Stimulated activated CD4-positive, alpha-beta T cell treated with anti-CD3 and anti-CD28 coated beads, Interleukin-1b, Interleukin-23, amount 100 ng/mL, for 4 hours (primary cell): ENCODE data around the gene ECSIT.
"Not testable (repeated sequence)": the region's sequence is repeated elsewhere in the genome, so short reads cannot be mapped to it uniquely, and the experiment has no call there.

Source experiments
- DNase-seq, 2 donors: peaks; one replicate each; pipeline ENCODE4 v3.0.0-alpha.2; 2020; ENCODE audit warnings: low read depth in 2 of 2

ECSIT gene, protein sequence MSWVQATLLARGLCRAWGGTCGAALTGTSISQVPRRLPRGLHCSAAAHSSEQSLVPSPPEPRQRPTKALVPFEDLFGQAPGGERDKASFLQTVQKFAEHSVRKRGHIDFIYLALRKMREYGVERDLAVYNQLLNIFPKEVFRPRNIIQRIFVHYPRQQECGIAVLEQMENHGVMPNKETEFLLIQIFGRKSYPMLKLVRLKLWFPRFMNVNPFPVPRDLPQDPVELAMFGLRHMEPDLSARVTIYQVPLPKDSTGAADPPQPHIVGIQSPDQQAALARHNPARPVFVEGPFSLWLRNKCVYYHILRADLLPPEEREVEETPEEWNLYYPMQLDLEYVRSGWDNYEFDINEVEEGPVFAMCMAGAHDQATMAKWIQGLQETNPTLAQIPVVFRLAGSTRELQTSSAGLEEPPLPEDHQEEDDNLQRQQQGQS

DNA sequence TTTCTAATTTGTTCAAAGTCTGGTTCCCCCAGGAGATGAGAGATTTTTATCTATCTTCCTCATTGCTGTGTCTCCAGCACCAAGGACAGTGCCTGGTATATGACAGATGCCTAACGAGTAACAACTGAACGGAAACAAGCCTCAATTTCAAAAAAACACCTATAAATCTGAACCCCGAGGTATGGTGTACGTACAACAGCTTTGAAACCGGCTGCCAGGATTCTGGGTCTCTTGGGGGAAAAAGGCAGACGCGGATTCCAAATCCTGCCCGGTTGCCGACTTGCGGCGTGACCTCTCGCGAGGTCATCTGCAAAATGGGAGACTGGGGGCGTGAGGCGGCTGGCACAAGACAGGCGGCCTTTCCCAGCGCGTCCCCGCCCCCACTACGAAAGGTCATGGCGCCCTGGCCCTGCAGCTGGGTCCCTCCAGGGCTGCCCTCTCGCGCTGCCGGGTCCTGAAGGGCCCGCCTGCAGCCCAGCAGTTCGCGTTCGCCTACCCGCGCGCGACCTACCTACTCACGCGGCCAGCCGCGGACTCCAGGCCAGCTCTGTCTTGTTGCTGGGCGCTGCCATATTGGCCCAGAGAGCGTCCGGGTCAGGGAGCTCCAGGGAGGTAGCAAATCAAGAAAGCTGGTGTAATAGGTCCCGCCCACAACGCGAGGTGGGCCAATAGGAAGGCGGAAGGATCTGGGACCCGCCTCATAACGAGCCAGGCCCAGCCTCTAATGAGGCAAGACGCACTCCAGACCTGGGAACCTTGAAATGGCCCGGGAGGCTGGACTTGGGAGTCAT, at the start of gene ECSIT:
Gene ECSIT, minus strand, starts transcription at position 584 of the 791 bp plus-strand sequence. CDS start 9,964 bp downstream, outside the sequence.
- peak; percentile 81 to 86 for DNase-seq

DNA sequence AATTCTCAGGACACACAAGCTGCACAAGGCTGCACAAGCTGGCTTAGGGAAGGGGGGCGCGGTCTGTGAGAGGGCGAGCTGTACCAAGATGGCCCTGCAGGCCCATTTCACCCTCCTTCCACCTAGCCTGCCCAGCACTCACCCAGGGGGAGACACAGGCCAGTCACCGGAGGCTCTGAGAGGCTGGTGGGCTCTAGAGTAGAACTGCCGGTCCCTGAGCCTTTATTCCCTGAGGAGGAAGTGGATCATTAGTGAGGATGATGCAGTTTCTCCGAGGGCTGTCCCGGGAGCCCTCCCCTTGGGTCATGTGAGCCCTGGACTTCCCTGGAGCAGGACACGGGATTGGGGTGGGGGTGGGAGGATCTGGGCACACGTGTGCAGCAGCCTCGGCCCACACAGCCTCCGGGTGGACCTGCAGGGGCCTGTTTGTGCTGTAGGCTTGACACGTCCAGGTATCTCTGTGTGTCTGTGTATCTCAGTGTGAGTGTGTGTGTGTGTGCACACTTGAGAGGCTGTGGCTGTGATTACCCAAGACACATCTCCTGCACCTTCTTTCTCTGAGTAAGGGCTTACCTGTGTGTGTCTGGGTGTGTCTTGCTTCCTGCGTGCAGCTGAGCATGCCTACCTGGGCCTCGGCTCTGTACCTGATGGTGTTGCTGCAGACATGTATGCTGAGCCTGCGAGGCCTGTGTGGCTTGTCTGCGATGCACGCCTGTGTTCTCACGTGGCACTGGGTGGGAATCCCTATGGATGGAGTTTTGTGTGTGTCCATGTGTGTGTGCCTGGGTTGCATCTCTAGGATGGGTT, 48.7 kb upstream of the ECSIT start, which contains the start of gene ACP5:
Gene ACP5, minus strand, starts transcription at position 195 of the 807 bp plus-strand sequence. CDS start 328 bp downstream, outside the sequence.
- no peak for DNase-seq

DNA sequence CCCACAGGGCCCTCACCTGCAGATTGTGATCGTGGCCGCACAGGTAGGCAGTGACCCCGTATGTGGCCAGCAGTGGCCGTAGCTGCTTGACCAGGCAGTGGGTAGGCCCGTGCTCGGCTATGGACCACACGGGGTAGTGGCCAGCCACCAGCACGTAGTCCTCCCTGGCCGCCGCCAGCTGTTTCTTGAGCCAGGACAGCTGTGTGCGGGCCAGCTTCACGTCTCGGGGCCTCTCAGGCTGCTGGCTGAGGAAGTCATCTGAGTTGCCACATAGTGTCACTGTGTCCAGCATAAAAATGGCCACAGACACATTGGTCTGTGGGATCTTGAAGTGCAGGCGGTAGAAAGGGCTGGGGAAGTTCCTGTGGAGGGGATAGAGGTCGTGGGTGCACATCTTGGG, 47.3 kb upstream of the ECSIT start:
- no peak for DNase-seq

DNA sequence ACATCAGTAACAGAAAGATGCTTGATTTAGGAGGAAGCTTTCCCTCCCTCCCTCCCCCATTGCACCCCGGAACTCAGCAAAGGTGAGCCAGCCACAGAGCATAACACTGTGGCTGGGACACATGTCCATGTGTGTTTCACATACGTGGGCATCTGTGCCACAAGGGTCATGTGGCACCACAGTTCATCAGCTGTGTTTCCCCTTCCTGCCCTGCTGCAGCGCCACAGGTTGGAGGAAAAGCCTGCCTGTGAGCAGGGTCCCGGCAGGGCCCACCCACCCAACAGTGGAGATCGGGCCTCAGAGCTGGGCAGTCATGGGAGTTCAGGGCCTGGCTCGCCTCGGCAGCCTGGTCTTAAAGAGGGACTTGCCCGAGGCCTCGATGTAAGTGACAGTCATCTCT, 45.8 kb upstream of the ECSIT start:
- no peak for DNase-seq

DNA sequence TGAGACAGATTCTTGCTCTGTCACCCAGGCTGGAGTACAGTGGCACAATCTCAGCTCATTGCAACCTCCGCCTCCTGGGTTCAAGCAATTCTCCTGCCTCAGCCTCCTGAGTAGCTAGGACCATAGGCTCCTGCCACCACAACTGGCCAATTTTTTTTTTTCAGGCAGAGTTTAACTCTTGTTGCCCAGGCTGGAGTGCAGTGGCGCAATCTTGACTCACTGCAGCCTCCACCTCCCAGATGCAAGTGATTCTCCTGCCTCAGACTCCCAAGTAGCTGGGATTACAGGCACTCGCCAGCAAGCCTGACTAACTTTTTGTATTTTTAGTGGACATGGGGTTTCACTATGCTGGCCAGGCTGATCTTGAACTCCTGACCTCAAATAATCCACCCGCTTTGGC, 44.8 kb upstream of the ECSIT start:
- not testable (repeated sequence) for DNase-seq

DNA sequence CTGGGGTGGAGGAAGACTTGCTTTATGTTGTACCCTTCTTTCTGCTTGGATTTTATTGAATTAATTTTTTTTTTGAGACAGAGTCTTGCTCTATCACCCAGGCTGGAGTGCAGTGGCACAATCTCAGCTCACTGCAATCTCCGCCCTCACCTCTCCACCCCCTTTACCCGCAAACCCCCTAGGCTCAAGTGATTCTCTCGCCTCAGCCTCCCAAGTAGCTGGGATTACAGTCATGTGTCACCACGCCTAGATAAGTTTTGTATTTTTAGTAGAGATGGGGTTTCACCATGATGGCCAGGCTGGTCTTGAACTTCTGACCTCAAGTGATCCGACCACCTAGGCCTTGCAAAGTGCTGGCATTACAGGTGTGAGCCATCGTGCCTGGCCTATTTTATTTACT, 44.4 kb upstream of the ECSIT start:
- DNase-seq, result not testable (repeated sequence)

DNA sequence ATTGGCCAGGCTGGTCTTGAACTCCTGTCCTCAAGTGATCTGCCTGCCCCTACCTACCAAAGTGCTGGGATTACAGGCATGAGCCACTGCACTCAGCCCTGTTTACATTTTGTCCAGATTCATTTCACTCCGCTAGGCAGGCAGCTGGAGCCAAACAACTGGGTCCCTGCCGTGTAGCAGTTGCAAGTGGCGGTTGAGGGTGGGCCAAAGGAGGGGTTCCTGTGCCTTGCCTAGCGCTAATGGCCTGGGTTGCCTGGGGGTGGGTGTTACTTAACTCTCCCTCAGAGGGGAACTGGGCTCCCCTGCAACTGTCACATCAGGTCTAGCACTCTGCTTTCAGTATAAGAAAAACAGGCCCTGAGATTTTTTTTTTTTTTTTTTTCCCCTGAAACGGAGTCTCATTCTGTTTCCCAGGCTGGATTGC, 41.1 kb upstream of the ECSIT start:
- DNase-seq, result no peak

DNA sequence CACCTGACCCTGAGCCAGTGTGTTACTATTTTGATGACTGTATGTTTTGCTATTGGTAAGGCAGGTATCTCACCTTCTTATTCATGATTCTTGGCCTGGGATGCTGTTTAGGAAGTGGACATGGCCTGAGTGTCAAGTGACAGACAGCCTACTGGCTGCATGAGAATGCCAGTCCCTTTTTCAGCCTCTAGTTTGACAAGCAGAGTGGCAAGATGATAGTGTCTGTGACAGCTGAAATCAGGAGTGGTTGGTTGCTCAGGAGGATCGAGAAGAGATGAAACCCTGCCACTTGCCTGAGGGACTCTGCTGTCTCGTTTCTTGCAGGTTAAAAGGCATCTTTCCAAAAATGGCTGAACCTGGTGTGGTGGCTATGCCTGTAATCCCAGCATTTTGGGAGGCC, 37.2 kb upstream of the ECSIT start:
- no peak for DNase-seq

DNA sequence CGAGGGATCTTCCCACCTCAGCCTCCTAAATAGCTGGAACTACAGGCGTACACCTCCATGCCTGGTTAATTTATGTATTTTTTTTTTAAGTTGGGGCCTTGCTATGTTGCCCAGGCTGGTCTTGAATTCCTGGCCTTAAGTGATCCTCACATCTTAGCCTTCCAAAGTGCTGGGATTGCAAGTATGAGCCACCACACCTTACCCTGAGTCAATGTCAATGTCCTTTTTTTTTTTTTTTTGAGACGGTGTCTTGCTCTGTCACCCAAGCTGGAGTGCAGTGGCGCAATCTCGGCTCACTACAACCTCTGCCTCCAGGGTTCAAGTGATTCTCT, 36.7 kb upstream of the ECSIT start:
- DNase-seq, result not testable (repeated sequence)

DNA sequence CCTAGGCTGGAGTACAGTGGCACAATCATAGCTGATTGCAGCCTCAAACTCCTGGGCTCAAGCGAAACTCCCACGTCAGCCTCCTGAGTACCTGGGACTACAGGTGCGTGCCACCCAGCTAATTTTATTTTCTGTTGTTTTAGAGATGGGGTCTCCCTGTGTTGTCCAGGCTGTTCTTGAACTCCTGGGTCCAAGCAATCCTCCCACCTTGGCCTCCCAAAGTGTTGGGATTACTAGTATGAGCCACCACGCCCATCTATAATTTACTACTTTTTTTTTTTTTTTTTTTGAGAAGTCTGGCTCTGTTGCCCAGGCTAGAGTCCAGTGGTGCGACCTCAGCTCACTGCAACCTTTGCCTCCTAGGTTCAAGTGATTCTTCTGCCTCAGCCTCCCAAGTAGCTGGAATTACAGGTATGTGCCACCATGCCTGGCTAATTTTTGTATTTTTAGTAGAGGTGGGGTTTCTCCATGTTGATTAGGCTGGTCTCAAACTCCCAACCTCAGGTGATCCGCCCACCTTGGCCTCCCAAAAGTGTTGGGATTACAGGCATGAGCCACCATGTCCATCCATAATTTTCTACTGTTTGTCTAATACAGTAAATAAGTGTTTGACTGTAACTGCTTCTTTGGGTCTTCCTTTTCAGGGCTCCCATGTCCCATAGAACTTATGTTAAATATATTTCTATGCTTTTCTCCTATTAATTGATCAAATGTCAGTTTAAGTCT, 35.3 kb upstream of the ECSIT start:
- DNase-seq, result not testable (repeated sequence)

DNA sequence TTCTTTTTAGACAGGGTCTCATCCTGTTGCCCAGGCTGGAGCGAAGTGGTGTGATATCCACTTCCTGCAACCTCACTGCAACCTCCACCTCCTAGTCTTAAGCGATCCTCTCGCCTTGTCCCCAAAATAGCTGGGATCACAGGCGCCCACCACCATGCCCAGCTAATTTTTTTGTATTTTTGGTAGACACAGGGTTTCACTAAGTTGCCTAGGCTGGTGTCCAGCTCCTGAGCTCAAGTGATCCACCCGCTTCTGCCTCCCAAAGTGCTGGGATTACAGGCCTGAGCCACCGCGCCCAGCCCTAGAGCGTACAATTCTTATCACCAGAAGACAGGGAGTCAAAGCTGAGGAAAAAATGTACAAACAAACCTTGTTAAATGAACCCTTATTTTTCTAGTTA, 34.6 kb upstream of the ECSIT start:
- no peak for DNase-seq

DNA sequence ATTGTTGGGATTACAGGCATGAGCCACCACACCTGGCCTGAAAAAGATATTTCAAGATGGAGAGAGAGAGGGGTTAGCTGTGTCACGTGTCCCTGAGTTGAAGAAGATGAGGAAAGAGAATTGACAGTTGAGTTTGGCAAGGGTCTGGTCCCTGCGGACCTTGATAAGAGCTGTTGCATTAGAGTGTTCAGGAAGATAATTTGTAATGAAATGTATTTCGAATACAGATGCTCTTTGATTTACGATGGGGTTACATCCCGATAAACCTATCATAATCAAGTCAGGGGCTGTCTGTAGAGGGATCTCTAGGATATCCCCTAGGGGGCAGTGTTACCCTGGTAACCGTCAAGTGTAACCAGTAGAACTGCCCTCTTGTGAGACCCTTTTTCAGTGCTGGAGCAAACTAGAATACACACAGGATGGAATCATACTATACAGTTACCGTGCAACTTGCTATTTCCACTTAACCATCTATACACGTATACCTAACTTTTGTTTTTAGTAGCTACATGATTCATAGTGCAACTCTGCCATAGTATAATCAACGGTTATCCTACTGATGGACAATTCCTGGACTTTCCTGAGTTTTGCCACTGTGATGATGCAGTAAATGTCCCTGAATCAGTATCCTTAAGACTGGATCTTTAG, 31.6 kb upstream of the ECSIT start:
- DNase-seq, result peak in 1 of 2 donors; percentile 48

DNA sequence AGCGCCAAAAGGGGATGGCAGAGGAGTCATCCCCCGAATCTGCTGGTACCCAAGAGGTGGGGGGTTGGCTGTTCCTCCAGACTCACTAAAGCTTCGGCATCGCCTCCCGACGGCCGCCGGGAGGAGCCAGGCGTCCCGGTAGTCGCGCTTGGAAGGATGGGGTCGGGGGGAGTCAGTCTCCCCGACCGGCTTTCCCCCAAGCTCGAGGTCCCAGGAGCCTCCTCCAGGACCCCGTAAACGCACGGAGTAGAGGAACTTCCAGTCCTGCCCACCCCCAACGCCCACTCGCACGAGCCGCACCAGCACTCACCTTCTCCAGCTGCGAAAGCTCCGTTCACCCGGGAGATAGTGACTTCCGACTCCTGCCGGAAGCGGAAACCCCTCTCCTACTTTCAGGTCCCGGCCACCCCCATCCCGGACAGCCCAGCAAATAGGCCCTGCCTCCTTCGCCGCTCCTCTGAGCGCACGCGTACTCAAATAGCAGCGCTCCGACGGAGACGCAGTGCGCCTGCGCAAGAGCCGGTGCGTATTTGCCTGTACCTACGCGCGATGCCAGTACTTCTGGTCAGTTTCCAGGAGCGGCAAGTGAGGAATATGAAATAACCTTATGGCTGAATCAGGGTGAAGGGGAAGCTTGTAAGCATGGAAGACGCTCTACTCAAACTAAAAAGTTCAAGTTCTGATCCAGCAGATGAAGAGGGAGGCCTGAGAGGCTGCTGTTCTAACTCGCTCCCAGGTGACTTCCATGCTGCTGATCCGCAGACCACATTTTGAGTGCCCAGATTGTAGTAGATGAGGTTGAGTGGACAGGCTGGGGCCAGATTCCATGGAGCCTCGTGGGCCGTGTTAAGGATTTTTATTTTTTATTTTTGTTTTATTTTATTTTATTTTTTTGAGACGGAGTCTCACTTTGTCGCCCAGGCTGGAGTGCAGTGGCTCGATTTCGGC, 30.2 kb upstream of the ECSIT start, which contains the start of gene ELOF1:
Gene ELOF1, minus strand, starts transcription at position 350 of the 948 bp plus-strand sequence. CDS start 4,883 bp downstream, outside the sequence.
- DNase-seq, result peak; percentile 94

DNA sequence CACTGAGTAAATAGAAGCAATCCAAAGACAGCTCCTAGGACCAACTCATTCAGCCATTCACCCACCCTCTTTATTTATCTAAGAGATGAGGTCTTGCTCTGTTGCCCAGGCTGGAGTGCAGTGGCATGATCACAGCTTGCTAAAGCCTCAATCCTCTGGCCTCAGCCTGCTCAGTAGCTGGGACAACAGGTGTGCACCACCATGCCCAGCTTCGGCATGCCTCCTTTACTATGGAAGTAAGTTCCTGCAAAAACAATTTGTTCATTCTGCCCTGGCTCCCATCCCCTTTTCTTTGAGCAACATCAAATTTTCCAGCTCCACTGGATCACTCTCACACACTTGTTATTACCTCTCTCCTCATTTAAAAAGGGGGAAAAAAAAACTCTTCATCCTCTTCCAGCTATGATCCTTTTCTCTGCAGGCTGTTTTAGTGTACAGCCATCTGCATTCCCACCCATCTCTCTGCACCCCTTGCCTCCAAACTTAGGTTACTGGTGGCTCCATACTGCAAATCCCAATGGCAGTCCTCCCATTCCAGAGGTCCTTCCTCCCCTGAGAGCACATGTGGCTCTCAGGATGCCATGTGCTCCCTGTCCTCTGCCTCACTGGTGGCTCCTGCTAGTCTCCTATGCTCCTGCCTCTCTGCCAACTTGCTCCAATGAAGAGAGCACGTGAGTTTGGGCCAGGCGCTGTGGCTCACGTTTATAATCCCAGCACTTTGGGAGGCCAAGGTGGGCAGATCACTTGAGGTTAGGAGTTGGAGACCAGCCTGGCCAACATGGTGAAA, 27.9 kb upstream of the ECSIT start:
- DNase-seq, result no peak

DNA sequence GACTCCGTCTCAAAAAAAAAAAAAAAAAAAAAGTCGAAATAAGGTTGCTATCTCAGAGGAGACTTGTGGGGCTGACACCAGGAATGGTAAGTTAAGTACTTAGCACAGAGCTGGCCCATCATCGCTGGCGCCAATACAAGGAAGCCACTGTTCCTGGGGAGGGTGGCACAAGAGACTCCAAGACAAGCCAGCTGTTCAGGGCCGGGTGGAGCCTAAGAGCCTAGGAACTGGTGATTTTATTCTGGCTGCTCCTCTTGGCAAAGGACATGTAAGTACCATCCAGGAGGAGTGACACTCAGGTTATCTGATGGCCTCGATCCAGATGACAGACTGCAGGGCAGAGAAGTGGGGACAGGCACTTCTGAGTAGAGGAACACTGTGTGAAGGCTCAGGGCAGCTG, 26.3 kb upstream of the ECSIT start:
- no peak for DNase-seq

DNA sequence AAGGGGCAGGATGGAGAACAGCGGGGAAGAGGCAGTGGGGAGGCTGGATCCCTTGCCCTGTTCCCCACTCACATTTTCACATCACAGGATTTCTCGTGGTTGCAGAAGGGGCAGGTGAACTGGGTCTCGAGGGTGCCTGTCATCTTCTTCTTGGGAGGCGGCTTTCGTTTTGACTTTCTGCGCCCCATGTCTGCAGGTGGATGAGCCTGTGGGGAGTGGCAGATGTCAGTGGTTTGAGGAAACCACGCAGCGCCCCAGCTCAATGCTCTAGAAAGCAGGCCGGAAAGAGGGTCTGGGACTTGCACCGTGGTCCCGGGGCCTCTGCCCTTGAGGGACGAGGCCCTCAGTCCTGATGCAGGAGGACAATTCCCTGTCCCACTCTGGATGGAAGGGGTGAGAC, 25.2 kb upstream of the ECSIT start:
- no peak for DNase-seq

DNA sequence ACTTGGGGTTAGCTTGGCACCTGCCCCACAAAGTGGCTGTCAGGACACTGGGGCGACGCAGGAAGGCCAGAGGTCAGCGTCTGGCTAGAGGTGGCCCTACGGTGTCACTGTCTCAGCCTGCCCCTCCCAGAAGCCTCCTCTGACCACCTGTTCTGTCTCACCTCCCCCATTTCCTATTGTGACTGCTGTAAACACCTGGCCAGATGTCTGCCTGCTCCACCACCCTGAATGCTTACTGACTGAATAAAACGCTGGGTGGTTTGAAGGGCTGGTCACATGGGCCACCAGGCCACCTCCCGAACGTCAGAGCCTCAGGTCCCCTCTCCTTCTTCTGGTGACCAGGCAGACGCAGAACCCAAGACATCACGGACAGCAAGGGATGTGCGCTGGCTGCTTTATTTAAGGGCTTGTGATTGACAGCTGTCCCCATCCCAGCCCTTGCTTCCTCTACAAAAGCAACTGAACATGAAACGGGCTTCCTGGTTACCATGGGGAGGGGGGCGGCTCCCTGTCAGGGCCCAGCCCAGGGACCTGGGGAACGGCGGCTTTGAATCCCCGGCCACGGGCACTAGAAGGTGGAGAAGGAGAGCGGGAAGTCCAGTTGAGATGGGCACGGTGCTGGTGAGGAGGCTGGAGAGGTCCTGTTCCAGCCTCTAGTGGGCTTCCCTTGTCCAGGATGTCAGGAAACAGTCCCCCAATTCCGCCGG, 23.9 kb upstream of the ECSIT start:
- DNase-seq, result no peak

DNA sequence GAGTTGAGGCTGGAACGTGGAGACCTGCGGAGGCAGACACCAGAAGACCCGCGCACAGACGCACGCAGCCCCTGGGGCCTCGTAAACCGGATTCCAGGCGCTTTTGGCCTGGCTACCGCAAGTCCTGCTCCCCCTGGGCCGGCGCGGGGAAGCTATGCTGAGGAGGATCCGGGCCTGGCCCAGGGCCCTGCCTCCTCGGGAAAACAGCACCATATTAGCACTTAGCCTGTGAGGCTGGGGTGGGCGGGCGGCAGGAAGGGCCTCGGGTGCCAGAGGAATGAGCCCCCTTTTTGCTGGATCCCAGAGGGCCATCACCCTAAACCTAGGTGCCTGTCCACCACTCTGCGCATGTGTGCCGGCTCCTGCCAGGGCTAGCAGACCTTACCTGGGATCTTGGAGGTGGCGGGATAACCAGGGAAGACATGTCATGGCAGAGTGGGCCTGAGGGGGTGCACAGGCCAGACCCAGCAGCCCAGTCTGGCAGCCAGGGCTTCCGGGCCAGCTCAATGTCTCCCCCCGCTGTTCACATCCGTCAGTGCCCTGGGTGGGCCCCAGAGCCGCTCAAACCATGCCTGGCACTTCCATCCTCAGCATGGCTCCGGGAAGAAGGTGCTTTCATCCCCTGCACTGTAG, 22.8 kb upstream of the ECSIT start:
- DNase-seq, result no peak
